Inflammatory macrophage treated with lipopolysaccharide for 4 hours (primary cell): Measurements from ENCODE around the gene ACVR1B.

Source experiments
- DNase-seq: peaks from one replicate; pipeline ENCODE4 v3.0.0-alpha.2; 2020

ACVR1B gene

DNA sequence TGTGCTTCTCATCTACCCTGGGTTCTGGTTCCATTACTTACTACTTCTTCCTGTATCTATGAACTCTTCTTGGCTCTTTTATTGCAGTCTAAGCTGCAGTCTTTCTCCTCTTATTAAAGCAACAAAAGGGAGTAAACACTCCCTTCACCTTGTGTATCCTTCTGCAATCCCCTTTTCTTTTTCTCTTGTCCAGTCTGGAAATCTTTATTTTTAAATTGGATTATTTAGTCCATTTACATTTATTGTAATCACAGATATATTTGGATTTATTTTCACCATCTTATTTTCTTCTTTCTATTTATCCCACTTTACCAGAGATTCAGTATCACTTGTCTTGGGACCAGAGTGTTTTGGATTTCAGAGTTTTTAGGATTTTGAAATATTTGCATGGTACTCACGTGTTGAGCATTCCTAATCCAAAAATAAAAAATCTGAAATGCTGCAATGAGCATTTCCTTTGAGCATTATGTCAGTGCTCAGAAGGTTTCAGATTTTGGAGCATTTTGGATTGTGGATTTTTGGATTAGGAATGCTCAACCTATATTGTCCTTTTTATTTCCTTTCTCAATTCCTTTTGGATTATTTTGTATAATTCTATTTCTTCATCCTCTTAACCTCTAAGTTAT lies 6.8 kb upstream of the ACVR1B start:
- no peak for DNase-seq

DNA sequence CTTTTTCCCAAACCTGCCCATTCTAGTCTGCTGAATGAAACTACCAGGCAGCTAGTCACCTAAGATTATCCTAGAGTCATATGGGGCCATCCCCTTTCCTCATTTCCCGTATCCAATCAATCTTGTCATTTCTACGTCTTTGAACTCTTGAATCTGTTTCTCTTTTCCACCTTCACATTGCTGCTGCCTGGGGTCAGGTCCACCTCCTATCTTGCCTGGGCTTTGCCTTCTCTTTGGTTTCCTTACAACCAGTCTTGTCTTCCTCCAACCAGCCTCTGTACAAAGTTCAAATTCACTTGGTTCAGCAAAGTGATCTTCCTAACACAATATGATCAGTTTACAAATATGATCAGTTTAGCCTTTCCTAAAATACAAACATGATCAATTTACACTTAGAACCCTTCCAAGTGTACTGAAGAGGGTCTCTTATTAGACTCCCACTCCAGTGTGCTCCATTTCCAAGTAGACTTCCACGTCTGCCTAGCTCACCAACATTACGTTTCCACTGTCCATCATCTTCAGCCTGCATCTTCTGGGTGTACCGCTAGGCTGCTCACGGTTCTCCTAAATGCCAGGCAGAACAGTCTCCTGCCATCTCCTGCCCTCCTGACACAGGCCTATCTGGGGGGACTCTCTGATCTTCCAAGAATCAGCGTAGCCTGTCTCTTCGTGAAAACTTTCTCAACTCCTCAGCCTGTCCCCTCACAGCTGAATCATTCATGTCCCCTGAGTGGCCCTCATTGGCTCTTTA lies 4.1 kb upstream of the ACVR1B start:
- DNase-seq, result no peak

DNA sequence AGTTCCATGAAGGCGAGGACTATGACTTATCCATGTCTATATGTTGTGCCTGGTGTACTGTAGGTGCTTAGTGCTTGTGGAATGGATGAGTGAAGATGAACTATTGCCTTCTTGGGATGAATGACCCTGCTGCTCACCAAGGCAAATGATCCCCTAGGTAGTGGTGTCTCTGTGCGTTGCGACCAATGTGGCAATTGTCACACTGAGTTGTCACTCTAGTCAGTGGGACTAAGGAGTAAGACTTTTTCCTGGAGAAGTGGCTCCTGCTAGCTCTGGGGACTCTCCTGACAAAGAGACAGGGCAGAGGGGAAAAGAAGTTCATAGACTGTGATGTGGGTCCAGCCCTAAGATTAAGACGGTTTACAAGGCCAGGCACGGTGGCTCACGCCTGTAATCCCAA lies 3.4 kb upstream of the ACVR1B start:
- no peak for DNase-seq

DNA sequence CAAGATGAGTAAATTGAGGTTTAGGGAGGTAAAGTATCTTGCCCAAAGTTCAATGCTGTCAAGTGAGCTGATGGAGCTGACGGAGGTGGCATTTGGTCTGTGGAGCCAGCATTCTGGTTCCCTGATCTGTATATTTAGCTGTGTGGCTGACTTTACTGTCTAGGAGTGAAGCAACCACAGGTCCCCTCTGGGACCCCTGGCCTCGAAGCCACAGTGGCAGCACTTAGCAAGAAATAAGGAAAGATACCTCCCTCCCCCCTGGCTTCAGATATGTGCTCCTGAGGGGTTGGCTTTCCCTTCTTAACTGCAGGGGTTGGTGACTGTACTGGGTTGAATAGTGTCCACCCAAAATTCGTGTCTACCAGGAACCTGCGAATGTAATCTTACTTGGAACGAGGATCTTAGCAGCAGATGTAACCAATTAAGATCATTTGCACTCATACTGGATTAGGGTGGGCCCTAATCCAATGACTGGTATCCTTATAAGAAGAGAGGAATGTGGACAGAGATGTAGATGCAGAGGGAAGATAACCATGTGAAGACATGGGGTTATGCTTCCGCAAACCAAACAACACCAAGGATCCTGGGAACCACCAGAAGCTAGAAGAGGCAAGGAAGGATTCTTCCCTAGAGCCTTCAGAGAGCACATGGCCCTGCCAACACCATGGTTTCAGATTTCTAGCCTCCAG lies 2.0 kb upstream of the ACVR1B start:
- no peak for DNase-seq

DNA sequence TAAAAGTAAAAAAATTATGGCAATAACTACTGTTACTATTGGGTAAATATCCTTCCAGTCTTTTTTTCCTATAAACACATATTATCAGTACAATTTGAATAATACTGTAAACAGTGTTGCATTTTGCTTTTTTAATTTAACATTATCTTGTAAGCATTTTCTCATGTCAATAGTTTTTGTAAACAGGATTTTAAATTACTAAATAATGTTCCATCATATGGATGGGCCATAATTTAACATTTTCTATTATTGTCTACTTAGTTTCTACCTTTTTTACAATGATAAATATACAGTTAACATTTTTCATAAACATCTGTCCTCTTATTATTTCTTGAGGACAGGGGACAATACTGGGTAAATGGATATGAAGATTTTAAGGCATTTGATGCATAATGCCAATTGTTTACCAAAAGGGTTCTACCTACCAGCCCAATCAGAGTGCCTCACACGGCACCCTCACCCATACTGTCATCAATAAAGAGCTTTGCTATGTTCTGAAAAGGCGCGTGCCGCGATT lies 759 bp upstream of the ACVR1B start:
- DNase-seq, result no peak

DNA sequence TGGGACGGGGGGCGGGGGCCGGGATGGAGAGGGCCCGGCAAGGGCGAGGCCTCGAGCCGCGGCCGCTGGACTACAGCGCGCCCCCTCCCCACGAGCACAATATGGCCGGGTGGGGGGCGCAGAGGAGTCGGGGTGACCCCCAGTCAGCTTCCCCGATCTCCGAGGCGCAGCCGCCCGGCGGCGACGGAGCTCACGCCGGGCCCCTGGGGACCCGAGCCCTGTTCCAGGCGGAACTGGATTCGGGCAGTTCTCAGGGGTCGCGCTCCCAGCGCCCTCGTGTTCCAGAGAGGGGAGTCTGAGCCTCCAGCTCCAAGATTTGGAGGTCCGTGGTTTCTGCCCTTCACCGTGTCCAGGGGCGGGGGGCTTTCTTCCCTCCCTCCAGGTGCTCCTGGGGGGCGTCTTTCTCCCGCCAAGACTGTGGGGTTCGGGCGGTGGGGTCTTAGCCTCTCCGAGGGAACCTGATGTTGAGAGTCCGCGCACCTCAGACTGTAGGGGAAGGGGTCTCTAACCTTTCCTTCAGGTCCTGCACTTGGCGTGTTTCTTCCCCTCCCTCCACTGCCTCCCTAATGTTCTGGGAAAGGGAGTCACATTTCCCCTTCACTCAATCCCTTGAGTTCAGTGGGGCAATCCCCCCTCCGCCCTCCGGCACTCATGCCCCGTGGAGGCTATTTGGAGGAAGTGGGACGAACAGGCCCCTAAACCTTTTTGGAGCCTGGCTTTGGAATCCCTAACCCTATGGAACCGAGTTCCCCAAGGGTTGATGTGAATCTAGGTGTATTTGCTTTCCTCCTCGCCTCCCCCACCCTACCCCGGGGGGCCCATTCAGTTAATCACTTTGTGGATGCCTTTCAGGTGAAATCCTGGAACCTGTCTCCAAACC lies 584 bp downstream of the ACVR1B start:
- peak; percentile 64 for DNase-seq

DNA sequence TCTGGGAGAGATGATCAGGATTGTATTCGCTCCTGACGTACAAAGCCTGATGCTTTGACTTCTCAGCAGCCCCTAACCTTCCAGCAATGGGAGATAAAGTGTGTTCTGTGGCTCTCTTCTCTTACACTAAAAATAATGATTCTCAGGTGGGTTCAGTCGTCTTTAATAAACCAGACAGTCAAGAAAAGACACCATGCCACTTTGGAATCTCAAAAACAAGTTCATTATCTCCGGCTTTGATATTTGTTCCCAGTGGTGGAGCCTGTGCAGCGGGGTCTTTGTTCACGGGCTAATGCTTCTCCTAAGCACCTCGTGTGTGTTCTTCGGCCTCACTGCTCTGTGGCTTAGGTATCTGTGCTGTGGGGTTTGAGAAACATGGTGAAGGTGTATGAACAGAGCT lies 1.6 kb downstream of the ACVR1B start:
- no peak for DNase-seq

DNA sequence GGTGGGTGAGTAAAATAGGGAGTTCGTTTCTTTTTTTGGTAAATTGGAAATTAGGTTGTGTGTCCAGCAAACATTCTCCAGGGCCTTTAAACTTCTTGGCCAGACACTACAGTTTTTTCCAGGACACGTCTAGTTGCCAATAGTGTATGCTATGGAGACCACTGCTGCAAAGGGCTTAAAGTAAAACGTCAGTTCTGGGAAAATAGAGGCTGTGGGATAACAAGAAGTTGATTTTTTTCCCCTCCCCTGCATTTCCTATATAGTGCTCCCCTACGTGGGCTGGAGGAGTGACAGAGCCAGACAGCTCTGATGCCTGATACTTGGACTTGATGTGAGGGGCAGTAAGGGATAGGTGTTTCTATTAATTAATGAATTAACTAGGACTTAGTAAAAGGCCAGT lies 2.4 kb downstream of the ACVR1B start:
- peak; percentile 46 for DNase-seq

DNA sequence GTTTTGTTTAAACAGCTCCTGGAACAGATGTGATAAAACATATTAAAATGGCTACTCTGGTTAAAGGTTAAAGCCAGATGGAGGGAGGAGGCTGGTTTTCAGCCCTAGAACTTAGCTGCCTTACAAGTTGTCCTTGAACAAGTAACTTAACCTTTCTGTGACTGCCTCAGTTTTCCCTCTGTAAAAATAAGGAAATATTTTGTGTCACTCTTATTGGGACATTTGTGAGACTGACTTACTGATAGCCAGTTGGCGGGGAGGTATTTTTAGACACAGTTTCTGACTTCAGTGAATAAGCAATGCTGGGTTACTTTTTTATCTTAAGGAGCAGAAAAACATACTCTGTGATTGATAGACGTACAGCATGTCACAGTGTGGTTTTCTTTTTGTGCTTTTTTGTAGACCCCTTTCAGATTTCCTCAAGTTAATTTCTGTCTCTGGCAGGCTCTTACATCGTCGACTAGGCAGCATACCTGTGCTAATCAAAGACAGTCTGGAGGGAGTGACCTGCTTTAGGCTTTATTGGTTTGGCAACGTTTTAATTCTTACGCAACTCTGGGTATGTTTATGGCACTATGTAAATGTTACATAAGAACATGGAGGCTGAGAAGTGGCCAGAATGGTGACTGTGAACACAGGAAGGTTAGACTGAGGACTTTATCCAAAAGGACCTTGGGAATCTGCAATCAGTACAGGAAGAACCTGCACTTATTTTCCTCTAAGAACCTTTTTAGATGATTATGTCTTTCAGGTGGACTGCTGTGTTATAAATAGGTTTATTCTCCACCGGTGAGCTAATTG lies 3.3 kb downstream of the ACVR1B start:
- peak; percentile 69 for DNase-seq

DNA sequence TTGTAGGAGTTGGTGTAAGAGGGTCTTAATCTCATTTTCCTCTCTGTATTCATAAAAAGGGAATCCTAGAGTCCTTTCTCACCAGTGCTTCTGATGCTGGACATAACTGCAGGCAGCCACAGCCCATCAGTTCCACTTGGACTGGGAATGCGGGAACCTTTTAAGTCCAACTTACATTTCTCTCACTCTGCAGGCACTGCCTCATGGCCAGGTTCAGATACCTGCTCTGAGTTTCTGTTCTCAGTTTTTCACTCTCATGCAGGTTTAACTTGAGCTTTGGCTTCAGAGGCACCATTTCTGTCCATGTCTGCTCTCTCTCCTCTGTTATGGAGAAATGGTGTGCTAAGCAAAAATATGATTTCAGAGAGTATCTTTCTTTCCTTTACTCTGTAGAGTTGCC lies 4.2 kb downstream of the ACVR1B start:
- DNase-seq, result no peak

DNA sequence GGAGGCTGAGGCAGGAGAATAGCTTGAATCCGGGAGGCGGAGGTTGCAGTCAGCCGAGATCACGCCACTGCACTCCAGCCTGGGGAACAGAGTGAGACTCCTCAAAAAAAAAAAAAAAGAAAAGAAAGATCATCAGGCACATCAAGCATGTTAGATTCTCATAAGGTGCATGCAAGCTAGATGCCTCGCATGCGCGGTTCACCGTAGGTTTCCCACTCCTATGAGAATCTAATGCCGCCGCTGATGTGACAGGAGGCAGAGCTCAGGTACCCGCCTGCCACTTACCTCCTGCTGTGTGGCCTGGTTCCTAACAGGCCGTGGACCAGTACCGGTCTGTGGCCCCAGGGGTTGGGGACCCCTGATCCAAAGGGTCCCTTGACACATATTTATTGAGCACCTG lies 7.0 kb downstream of the ACVR1B start:
- no peak for DNase-seq

DNA sequence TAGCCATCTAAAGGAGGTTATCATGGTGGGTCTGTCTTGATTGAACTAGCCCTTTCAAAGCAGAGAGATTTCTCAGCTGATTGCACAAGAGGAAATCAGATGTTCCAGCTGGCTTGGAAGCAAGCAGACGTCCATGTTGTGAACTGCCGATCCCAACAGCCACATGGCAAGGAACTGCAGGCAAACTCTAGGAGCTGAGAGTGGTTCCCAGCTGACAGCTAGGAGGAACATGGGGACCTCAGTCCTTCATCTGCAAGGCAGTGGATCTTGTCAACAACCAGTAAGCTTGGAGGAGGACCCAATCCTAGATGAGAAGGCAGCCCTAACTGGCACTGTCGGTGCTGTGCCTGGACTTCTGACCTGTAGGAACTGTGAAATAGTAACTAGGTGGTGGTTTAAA lies 7.7 kb downstream of the ACVR1B start:
- DNase-seq, result peak; percentile 26

DNA sequence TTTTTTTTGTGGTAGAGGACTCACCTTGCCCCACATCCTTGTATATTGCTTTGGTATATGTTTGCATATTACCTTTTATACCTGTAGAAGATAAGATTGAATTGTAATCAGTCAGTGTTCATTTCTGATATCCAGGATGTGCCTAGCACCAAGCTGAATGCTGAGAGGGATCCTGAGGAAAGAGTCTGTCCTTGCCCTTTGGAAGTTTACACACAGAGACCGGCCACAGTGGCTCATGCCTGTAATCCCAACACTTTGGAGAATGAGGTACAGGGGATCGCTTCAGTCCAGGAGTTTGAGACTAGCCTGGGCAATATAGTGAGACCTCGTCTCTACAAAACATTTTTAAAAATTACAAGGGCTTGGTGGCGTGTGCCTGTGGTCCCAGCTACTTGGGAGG lies 8.4 kb downstream of the ACVR1B start:
- DNase-seq, result no peak

DNA sequence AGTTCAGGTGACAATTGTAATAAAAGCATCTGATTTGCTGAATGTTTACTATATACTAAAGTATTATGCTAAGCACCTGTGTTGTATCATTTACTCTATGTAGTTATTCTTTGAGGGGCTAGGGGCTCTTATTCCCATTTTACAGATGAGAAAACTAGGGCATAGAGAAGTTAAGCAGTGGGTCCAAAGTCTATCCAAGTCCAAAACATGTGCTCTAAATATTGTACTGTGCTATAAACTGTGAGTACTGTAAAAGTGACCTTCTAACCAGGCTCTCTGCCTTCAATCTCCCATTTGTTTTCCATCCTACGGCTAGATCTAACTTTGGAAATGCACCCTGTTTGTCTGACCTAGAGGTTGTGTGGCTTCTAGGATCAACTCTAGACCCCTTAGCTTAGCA lies 9.0 kb downstream of the ACVR1B start:
- no peak for DNase-seq

DNA sequence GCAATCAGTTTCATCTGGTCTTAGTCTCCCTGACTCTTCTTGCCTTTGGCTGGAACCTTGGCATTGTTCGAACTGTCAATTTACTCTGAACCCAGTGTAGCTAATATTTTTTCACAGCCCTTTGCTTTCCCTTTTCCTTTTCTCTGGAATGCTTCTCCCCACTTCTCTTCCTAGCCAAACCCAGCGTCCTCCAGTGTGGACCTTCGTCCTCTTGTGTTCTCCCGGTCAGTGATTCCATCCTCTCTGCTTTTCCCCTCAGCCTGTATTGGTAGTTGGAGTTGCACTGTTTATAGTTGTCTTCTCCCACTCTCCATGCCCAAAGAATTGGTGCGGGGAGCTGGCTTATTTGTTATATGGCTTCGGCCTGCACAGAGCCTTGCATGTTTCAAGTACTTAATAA lies 9.4 kb downstream of the ACVR1B start:
- no peak for DNase-seq

DNA sequence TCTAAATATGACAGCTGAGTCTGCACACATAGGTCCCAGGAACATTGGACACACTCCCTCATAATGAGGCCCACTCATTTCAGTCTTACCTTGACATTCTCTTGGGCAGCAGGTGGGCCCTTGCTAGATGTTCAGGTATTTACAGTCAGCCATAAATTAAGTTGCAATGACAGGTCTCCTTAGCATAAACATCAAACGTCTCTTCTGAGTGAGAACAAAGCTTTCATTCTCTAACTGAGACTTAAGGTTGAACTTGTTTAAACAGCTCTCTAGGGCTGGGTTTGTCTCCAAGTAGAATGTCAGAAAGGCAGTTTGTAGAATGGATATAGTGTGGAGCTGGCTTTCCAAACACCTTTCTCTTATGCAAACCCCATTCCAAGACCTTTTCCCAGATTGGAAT lies 10.3 kb downstream of the ACVR1B start:
- no peak for DNase-seq

DNA sequence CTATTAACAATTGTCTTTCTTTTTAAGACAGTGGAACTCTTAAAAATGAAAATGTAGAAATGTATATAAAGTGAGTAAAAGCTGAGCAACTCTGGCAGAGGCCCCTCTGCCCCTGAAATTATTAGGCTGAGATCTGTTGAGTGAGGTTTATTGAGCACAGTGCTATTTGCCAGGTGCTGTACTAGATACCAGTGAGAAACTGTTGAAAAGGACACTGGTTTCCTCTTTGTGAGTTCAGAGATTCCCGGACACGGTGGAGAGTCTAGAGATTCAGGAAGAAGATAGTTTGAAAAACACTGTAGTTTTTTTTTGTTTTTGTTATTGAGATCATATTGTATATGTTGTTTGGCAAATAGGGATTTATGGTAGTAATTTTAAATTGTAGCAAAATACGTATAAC lies 11.2 kb downstream of the ACVR1B start:
- no peak for DNase-seq

DNA sequence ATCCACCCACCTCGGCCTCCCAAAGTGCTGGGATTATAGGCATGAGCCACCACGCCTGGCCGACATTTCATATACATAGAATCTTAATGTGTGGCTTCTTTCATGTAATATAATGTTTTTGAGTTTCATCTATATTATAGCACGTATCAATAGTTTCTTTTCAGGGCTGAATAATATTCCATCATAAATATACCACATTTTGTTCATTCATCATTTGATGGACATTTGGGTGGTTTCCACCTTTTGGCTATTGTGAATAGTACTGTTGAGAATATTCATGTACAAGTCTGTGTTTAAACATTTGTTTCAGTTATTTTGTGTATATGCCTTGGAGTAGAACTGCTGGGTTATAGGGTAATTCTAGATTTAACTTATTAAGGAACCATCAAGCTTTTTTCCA lies 12.0 kb downstream of the ACVR1B start:
- no peak for DNase-seq

DNA sequence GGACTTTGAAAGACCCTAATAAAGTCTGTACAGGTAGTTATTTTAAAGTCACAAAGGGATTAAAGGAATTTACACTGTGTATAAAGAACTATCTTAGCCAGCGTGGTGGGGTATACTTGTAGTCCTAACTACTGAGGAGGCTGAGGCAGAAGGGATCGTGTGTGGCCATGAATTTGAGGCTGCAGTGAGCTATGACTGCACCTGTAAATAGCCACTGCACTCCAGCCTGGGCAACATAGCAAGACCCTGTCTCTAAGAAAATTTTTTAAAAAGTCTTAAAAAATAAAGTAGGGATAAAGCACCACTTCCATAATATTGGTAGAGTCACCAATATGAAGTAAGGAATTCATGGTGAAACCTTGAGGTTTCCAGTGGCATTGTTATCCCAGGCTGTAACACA lies 18.1 kb downstream of the ACVR1B start:
- DNase-seq, result no peak

DNA sequence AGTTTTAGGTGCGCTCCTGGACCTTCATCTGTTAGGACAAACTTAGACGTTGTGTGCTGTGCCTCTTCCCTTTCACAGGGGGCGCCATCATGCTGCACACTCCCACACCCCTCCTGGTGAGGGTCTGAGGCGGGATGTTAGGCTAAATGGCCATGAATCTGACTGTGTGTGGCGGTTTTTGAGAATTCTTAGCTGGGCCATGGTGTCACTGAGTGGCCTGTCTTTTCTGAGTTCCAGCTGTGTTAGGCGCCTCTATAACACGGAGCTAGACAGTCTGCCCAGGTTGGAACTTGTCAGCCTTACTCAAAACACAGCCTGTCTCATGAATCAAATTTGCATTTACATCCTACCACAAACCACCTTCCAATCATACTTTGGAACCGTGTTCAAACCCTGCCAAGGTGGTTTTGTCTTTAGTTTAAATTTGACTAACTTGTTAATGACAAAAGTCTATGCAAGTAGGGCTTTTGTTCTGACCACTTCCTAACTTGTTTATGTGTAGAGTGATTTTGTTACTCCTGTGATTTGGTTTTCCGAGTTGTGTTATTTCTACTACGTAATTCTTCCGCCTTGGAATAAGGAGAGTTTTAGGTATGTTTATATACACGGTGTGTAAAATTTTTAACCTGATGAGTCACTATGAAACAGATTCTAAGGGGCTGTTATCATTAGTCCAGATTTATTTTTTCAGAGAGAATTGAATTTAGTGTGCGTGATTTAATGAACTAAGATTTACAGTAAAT lies 19.6 kb downstream of the ACVR1B start:
- DNase-seq, result peak; percentile 19

DNA sequence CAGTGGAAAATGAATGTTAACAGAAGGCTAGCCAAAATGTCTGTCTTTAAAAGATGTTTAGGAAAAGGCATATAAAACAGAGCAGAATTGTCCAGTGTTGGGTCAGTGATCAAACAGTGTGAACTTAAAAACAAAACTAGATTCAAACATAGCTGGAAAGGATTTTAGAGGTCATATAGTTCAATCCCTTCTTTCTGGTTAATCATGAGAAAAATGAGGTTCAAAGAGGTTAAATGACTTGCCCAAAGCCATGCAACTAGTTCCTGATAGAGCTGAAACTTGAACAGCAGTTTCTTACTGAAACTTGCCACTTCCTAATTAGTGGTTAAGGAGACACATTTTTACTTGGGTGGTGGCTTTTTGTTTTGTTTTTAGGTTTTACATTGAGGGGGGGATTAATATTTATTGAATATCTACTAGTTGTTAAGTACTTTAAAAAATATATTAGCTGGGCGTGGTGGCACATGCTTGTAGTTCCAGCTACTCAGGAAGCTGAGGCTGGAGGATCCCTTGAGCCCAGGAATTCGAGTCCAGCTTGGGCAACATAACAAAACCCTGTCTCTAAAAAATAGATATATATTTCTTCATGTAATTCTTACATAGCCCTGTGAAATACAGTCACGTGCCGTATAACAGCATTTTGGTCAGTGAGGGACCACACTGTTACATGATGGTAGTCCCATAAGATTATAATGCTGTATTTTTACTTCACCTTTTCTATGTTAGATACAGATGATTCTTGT lies 20.4 kb downstream of the ACVR1B start:
- DNase-seq, result peak; percentile 87
